H7 (cell line): ENCODE measurements around the gene OR1B1. TPM values are rescaled to one million over a fixed set of nuclear protein-coding genes. Genes with fewer than 3 reads are reported as not detected.

ENCODE experiments used
- total RNA-seq: library from RNA; depleted of rRNA; stranded (reverse); fragments of >200 nt; shearing (Covaris generic); gene quantifications from 2 replicates; pipeline ENCODE4 v1.2.3, GENCODE V29; 2014; rRNA removed

OR1B1 gene
- total RNA-seq, 1 experiment from 2014 or later = not detected

Other genes starting within 250 kb of the OR1B1 start
- not detected in 2 replicates for gene OR1J1, start 179.7 kb downstream of the OR1B1 start, total RNA-seq
- not detected in 2 replicates for gene OR1J2, start 146.8 kb downstream of the OR1B1 start, total RNA-seq
- not detected in 2 replicates for gene OR1J4, start 138.5 kb downstream of the OR1B1 start, total RNA-seq
- 0.15 TPM in 1 of 2 replicates, not detected in the other for gene OR1N1, start 130.3 kb downstream of the OR1B1 start, total RNA-seq
- not detected in 2 replicates for gene OR1N2, start 104.5 kb downstream of the OR1B1 start, total RNA-seq
- not detected in 2 replicates for gene OR1L8, start 74.2 kb downstream of the OR1B1 start, total RNA-seq
- gene OR1Q1, start 42.9 kb downstream of the OR1B1 start, total RNA-seq = not detected in 2 replicates
- not detected in 2 replicates for gene OR1L1, start 4.1 kb upstream of the OR1B1 start, total RNA-seq
- gene OR1L3, start 17.5 kb upstream of the OR1B1 start, total RNA-seq = not detected in 2 replicates
- not detected in 2 replicates for gene OR1L4, start 66.4 kb upstream of the OR1B1 start, total RNA-seq
- gene OR1L6, start 84.7 kb upstream of the OR1B1 start, total RNA-seq = not detected in 2 replicates
- gene OR5C1, start 131.3 kb upstream of the OR1B1 start, total RNA-seq = not detected in 2 replicates
- gene OR1K1, start 142.5 kb upstream of the OR1B1 start, total RNA-seq = not detected in 2 replicates
- gene PDCL, start 171.0 kb upstream of the OR1B1 start, total RNA-seq = 18.7 and 24.6 TPM in 2 replicates
- 21.6 and 28.0 TPM in 2 replicates for gene RC3H2, start 247.7 kb upstream of the OR1B1 start, total RNA-seq